GM21723 (cell line): Measurements from ENCODE around the gene ANKRD17.

ENCODE experiments used
- ATAC-seq: cut with Tn5 transposase; IDR thresholded peaks from one replicate; pipeline ENCODE4 v1.9.1; 2021; ENCODE audit warnings: mild to moderate bottlenecking, moderate library complexity; ENCODE audit not compliant: unreplicated experiment

Gene ANKRD17

DNA sequence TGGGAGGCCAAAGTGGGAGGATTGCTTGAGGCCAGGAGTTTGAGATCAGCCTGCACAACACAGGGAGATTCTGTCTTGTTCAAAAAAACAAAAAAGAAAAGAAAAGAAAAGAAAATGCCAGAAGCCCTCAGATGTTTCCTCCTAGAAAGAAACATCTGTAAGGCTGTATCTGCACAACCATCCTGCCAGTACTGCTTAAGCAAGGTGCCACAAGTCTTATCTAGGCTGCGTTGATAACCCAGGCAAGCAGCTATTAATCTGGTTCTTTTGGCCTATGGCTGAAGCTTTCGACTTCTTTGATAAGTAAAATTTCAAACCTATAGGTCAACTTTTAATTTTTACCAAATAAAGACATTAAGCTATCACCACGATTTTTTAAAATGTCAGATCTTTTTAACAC, 192.2 kb downstream of the ANKRD17 start:
- ATAC-seq = no peak

DNA sequence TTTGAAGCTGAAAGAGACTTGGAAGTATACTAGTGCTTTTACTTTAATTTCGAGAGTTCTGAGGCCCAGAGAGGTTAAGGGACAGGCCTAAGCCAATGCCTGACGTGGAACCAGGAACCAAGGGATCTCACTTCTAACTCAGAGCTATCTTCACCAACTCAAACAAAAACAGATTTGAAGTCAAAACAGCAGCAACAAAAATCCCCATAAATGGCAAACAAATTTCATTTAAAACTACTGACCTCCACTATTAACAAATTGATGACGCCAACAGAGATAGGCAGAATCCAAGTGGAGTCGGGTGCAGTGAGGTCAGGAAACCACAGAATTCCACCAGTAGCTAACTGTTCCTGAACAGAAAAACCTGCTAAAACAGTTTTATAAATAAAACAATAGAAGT, 194.1 kb downstream of the ANKRD17 start:
- no peak for ATAC-seq

GRCh38 chr4:73055241-73055897, 203.2 kb downstream of the ANKRD17 start:
- ATAC-seq = peak; percentile 85

DNA sequence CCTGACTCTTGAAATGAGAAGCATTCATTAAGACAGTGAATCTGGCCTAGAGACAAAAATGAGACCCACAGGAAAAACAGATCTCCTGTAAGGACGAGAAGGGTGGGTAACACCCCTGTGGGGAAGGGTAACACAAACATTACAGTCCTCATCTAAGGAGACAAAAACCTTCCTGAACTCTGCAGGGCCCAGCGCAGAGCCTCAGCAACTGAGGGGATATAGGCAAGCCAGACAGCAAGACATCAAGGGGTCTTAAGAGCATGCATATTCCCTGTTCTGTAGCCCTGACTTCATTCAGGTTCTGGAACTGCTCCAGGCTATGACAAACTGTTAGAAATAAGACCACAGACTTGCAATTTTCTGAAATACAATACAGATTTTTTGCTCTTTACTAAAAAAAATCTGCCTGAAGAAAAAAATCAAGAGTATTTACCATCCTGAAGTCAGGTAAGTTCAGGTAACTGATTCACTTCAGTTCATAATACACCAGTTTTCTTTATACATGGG, 204.6 kb downstream of the ANKRD17 start:
- ATAC-seq = no peak

DNA sequence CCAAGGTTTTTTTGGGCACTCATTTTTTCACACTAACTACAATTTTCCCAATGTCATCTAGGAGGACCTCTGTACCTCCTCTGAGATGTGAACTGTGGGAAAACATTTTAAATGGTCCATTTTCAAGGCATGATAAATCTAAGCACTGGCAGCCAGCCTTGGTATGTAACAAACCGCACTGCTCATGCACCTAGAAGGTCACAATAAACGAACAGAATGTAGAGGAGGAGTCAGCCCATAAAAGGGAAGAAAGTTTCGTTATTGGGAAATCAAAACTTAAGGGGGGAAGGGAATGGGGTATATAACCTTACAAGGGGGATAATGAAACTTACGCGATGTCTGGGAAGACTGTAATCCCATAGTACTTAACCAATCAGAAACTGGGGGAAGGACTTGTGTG, 205.5 kb downstream of the ANKRD17 start:
- no peak for ATAC-seq

- no peak for ATAC-seq
These were observed 207.0 kb downstream of the ANKRD17 start for GRCh38 chr4:73051625-73052024.

DNA sequence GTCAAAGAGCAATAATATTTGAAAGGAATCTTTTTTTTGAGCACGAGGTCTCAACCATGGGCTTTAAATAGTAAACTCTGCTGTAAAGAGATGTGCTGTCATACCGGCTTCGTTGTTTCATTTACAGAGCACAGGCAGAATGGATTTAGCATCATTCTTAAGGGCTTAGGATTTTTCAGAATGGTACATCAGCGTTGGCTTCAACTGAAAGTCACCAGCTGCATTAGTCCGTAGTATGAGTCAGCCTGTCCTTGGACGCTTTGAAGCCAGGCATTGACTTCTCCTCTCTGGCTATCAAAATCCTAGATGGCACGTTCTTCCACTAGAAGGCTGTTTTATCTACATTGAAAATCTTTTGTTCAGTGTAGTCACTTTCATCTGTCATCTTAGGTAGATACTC, 212.7 kb downstream of the ANKRD17 start:
- ATAC-seq = no peak

DNA sequence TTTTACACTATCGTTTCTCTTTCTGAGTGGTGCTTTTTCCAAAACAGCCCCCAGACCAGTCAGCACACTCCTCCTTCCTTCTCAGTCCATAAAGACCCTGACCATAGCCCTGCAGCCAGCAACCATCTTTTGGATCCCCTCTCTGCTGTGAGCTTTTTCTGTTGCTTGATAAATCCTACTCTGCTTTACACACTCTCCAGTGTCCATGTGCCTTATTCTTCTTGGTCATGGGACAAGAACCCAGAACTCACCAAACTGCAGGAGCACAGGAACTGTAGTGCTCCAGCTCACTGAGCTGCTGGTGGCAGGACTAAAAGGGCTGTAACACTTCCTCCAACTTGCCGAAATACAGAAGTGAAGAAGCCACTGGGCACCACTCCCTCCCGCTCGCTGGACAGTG, 221.5 kb downstream of the ANKRD17 start:
- ATAC-seq = no peak

DNA sequence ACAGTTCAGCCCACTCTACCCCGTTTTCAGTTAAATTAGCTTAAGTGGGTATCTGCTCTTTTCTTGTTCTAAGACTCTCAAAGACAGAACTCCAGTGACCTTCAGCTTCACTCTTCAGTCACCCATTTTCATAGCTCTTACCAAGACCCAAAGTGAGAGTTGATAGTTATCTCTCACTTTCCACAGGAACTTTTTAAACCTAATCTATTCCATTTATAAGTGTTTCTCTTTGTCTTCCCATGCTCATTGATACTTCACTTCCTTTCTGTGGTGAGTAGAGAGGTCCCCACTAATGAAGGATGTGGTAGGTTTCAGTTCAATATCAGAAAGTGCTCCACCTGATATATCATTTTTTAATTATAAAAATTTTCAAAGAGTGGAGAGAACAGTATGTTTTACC, 222.5 kb downstream of the ANKRD17 start:
- ATAC-seq = no peak

- no peak for ATAC-seq
These were observed 223.7 kb downstream of the ANKRD17 start for GRCh38 chr4:73034896-73035295.

GRCh38 chr4:73028621-73029020, 230.0 kb downstream of the ANKRD17 start:
- ATAC-seq = no peak
